Measurements from ENCODE around the gene KHK. TPM values are rescaled to one million over a fixed set of nuclear protein-coding genes. Genes with fewer than 3 reads are reported as not detected.

Gene KHK
- total RNA-seq, 2 experiments from 2014 or later: 6.7 to 9.5 TPM

DNA sequence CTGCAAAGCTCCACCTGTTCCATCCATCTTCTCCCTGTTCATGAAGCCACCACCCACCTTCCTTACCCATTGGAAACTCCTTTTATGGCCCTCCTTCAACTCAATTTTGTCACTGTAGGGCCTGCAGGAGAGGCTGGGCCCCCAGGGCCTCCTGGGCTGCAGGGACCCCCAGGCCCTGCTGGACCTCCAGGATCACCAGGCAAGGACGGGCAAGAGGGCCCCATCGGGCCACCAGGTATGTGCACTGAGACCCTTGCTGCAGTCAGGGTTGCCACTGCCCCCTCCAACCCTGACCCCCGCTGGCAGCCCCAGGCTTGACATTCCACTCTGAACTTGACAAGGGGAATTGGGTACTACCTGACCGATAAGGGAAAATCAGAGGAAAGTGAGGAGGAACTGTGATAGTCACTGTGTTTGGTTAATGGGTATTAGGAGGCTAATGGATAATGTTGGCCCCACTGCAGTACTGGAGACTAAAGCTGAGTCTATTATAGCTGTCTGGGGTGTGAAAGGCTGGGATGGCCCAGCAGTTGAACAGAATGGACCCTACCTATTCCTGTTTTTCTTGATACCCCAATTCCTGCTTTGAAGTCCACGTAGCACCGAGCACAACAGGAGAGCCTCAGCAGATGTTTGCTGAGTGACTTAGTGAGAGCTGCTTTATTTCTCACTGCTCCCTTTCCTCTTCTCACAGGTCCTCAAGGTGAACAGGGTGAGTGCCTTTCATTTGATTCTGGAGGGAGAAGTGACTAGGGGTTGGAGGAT is 2.1 kb upstream of the KHK start:
- H3K27ac Mint-ChIP-seq: peak overlapping the region; percentile 22
- H3K36me3 Mint-ChIP-seq (ENCODE audit: low read depth): no peaks in the 10 kb centered on the region
- POLR2A ChIA-PET: interaction anchor here (0.6 to 6.1 kb wide), 7 partner anchors 7 to 127 kb away, joined by 3 to 40 read pairs (median 3); partner anchors contain the start of genes AGBL5, ATRAID, CGREF1 and OST4
- DNase-seq: no peak
- CTCF ChIA-PET: interaction anchor here (1.6 to 4.1 kb wide), 2 partner anchors 34 to 68 kb away, joined by 4 to 20 read pairs; partner anchors contain the start of gene AGBL5
- H3K27me3 Mint-ChIP-seq: no peaks in the 10 kb centered on the region
- TF ChIP-seq, protein P1, sequence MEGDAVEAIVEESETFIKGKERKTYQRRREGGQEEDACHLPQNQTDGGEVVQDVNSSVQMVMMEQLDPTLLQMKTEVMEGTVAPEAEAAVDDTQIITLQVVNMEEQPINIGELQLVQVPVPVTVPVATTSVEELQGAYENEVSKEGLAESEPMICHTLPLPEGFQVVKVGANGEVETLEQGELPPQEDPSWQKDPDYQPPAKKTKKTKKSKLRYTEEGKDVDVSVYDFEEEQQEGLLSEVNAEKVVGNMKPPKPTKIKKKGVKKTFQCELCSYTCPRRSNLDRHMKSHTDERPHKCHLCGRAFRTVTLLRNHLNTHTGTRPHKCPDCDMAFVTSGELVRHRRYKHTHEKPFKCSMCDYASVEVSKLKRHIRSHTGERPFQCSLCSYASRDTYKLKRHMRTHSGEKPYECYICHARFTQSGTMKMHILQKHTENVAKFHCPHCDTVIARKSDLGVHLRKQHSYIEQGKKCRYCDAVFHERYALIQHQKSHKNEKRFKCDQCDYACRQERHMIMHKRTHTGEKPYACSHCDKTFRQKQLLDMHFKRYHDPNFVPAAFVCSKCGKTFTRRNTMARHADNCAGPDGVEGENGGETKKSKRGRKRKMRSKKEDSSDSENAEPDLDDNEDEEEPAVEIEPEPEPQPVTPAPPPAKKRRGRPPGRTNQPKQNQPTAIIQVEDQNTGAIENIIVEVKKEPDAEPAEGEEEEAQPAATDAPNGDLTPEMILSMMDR (IDR thresholded peaks at IDR 0.05): no peak
- peaks cover 33% of the 10 kb centered on the region for H3K4me1 Mint-ChIP-seq (ENCODE audit: low read depth)
- no peaks in the 10 kb centered on the region for H3K9me3 Mint-ChIP-seq
- intact Hi-C loops (cut with micrococcal nuclease): loop anchor here (5.0 kb wide), 1 partner anchor 122 kb away; no protein-coding TSS in a partner anchor
- no peak for ATAC-seq
- peak overlapping the region; percentile 82 for H3K4me3 Mint-ChIP-seq

DNA sequence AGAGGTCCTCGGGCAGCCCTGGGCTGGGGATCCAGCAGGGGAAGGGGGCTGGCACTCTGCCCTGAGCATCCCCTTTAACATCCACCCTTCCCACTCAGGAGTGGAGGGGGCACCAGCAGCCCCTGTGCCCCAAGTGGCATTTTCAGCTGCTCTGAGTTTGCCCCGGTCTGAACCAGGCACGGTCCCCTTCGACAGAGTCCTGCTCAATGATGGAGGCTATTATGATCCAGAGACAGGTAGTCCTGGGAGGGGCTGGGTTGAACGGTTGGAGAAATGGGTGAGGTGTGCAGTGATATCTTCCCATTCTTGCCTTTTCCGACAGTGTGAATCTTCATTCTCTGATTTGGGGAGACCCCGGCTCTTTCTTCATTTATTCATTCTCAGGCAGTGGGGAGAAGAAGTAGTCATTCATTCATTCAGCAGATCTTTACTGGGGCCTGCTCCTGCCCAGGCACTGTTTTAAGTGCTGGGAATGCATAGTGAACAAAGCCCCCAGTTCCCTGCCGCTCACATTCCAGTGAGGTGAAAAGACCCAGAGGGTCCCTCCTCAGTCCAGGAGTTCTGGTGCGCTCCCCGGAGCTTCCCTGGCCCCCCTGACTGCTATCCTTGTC is 1.4 kb upstream of the KHK start:
- H3K4me1 Mint-ChIP-seq (ENCODE audit: low read depth): peaks cover 29% of the 10 kb centered on the region

DNA sequence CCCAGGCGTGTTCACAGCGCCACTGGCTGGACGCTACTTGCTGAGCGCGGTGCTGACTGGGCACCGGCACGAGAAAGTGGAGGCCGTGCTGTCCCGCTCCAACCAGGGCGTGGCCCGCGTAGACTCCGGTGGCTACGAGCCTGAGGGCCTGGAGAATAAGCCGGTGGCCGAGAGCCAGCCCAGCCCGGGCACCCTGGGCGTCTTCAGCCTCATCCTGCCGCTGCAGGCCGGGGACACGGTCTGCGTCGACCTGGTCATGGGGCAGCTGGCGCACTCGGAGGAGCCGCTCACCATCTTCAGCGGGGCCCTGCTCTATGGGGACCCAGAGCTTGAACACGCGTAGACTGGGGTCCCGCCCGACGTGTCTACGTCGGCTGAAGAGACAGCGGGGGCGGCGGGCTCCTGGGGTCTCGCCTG is 891 bp upstream of the KHK start:
- intact Hi-C loops (cut with micrococcal nuclease): loop anchor here (5.0 kb wide), 1 partner anchor 123 kb away; no protein-coding TSS in a partner anchor
- Mint-ChIP-seq H3K4me3 (peak overlapping the region; percentile 82), H3K9me3 (no peaks in the 10 kb centered on the region), H3K27ac (peak overlapping the region; percentile 70), H3K27me3 (no peaks in the 10 kb centered on the region), H3K36me3 (ENCODE audit: low read depth) (no peaks in the 10 kb centered on the region), H3K4me1 (ENCODE audit: low read depth) (peaks cover 25% of the 10 kb centered on the region)
- ATAC-seq: peak; percentile 5
- peak; percentile 55 for DNase-seq
- TF ChIP-seq, protein P1 (IDR thresholded peaks at IDR 0.05): no peak
- POLR2A ChIA-PET: interaction anchor here (0.9 to 6.1 kb wide), 6 partner anchors 8 to 35 kb away, joined by 3 to 40 read pairs (median 6); partner anchors contain the start of genes AGBL5 and OST4
- CTCF ChIA-PET: interaction anchor here (0.7 to 4.1 kb wide), 4 partner anchors 9 to 217 kb away, joined by 3 to 20 read pairs (median 3); partner anchors contain the start of genes AGBL5 and OST4

More for the DNA sequence above, 1.4 kb upstream of the KHK start:
- peak overlapping the region; percentile 82 for H3K4me3 Mint-ChIP-seq
- no peaks in the 10 kb centered on the region for H3K36me3 Mint-ChIP-seq (ENCODE audit: low read depth)
- H3K27me3 Mint-ChIP-seq: no peaks in the 10 kb centered on the region
- peak overlapping the region; percentile 70 for H3K27ac Mint-ChIP-seq
- DNase-seq: no peak
- intact Hi-C loops (cut with micrococcal nuclease): loop anchor here (5.0 kb wide), 1 partner anchor 123 kb away; no protein-coding TSS in a partner anchor
- CTCF ChIA-PET: interaction anchor here (0.7 to 4.1 kb wide), 4 partner anchors 8 to 217 kb away, joined by 3 to 20 read pairs (median 3); partner anchors contain the start of genes AGBL5 and OST4
- POLR2A ChIA-PET: interaction anchor here (0.6 to 6.1 kb wide), 7 partner anchors 8 to 34 kb away, joined by 3 to 40 read pairs (median 3); partner anchors contain the start of genes AGBL5, CGREF1 and OST4
- ATAC-seq: no peak
- H3K9me3 Mint-ChIP-seq: no peaks in the 10 kb centered on the region
- TF ChIP-seq, protein P1 (IDR thresholded peaks at IDR 0.05): no peak

DNA sequence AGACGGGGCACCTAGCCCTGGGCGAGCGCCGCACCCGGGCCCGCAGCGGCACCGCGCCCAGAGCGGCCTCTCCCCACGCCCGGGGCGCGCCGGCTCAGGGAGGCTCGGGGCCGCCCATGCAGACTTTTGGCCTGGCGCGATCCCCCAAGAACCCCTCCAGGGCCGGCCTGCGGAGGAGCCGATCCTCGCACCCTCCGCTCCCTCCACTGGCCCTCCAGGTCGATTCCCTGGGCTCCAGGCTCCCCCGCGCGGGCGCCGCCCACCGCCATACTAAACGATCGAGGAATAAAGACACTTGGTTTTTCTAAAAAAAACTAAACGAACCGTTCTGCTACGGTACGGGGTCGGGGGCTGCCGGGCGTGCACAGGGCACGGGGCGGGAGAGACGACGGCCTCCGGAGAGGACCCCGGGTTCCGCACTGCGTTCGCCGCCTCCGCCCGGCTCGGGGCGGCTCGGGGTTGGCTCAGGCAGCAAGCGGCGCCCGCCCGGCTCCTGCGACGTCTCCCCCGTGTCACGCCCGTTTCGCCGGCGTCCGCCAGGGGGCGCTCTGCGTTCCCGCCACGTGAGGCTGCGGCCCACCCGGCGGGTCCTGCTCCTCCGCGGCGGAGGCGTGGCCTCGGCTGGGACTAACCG is 365 bp upstream of the KHK start:
- Mint-ChIP-seq H3K9me3 (no peaks in the 10 kb centered on the region), H3K27me3 (no peaks in the 10 kb centered on the region), H3K27ac (peak overlapping the region; percentile 84), H3K36me3 (ENCODE audit: low read depth) (no peaks in the 10 kb centered on the region), H3K4me3 (peak overlapping the region; percentile 82), H3K4me1 (ENCODE audit: low read depth) (peaks cover 21% of the 10 kb centered on the region)
- POLR2A ChIA-PET: interaction anchor here (1.1 to 6.1 kb wide), 3 partner anchors 11 to 15 kb away, joined by 3 to 40 read pairs (median 10); partner anchors contain the start of gene OST4
- TF ChIP-seq, protein P1 (IDR thresholded peaks at IDR 0.05): peak; percentile 92
- CTCF ChIA-PET: interaction anchor here (0.7 to 4.1 kb wide), 9 partner anchors 9 to 216 kb away, joined by 3 to 20 read pairs (median 3); partner anchors contain the start of genes AGBL5 and OST4
- DNase-seq (peak; percentile 96), ATAC-seq (peak; percentile 90)
- intact Hi-C loops (cut with micrococcal nuclease): loop anchor here (5.0 kb wide), 1 partner anchor 124 kb away; no protein-coding TSS in a partner anchor

Measured in activated CD8-positive, alpha-beta T cell treated with anti-CD3 and anti-CD28 coated beads for 36 hours (primary cell).